CD8-positive, alpha-beta memory T cell (primary cell): ENCODE measurements around the gene KIF11. TPM values are rescaled to one million over a fixed set of nuclear protein-coding genes. Genes with fewer than 3 reads are reported as not detected.
"Not testable (repeated sequence)": the region's sequence is repeated elsewhere in the genome, so short reads cannot be mapped to it uniquely, and the experiment has no call there.

ENCODE experiments used
- CTCF ChIA-PET: fragments of 350-600 bp; sonication (Branson Sonifier 250); formaldehyde crosslinking; loops from one replicate; lab custom pipeline; 2021; ENCODE audit warnings: antibody characterized with exemption; lab: Charles Lee
- POLR2A ChIA-PET: fragments of 350-600 bp; sonication (Branson Sonifier 250); formaldehyde crosslinking; loops from one replicate; lab custom pipeline; 2021; ENCODE audit warnings: antibody characterized with exemption; lab: Charles Lee
- DNase-seq, 5 donors: peaks; one replicate each; pipeline versions ENCODE4 v3.0.0 to v3.0.0-alpha.2; 2020 to 2022; ENCODE audit warnings: mixed read lengths in 1 of 5
- H3K27ac ChIP-seq: one replicate; pipeline ENCODE4 v1.7.0; 2013; ENCODE audit warnings: low read depth, mild to moderate bottlenecking, low read length, moderate library complexity
- H3K27me3 ChIP-seq: 2 replicates; pipeline ENCODE4 v1.7.0; 2013; ENCODE audit warnings: low read length, mild to moderate bottlenecking; ENCODE audit not compliant: insufficient read depth, poor library complexity, severe bottlenecking
- H3K36me3 ChIP-seq: 2 replicates; pipeline ENCODE4 v1.7.0; 2013; ENCODE audit warnings: mild to moderate bottlenecking, low read length, moderate library complexity; ENCODE audit not compliant: insufficient read depth
- H3K4me1 ChIP-seq: 2 replicates; pipeline ENCODE4 v1.7.0; 2013; ENCODE audit warnings: mild to moderate bottlenecking, low read length, moderate library complexity; ENCODE audit not compliant: insufficient read depth
- H3K4me3 ChIP-seq: 2 replicates; pipeline ENCODE4 v1.7.0; 2013; ENCODE audit warnings: mild to moderate bottlenecking, low read length
- H3K9me3 ChIP-seq: 2 replicates; pipeline ENCODE4 v1.7.0; 2013; ENCODE audit warnings: mild to moderate bottlenecking, low read length
- H3K27ac Mint-ChIP-seq, 8 donors: one replicate each; pipeline ENCODE4 v1.8.0; 2020 to 2021; ENCODE audit warnings: mixed read lengths in 8 of 8, mild to moderate bottlenecking in 6 of 8, inconsistent platforms in 3 of 8, moderate library complexity in 3 of 8
- H3K27me3 Mint-ChIP-seq, 2 donors: one replicate each; pipeline ENCODE4 v1.8.0; 2020 to 2021; ENCODE audit warnings: mixed read lengths in 2 of 2, mild to moderate bottlenecking in 1 of 2, moderate library complexity in 1 of 2
- H3K36me3 Mint-ChIP-seq, 3 donors: one replicate each; pipeline ENCODE4 v1.8.0; 2020 to 2021; ENCODE audit warnings: mixed read lengths in 3 of 3, inconsistent platforms in 1 of 3, mild to moderate bottlenecking in 1 of 3
- H3K4me1 Mint-ChIP-seq, 3 donors: one replicate each; pipeline ENCODE4 v1.8.0; 2020 to 2021; ENCODE audit warnings: mixed read lengths in 3 of 3, inconsistent platforms in 1 of 3, mild to moderate bottlenecking in 1 of 3
- H3K4me3 Mint-ChIP-seq, 7 donors: one replicate each; pipeline ENCODE4 v1.8.0; 2020 to 2021; ENCODE audit warnings: mixed read lengths in 7 of 7, mild to moderate bottlenecking in 6 of 7, moderate library complexity in 4 of 7, inconsistent platforms in 2 of 7
- H3K9me3 Mint-ChIP-seq, 5 donors: one replicate each; pipeline ENCODE4 v1.8.0; 2020 to 2022; ENCODE audit warnings: mixed read lengths in 5 of 5, mild to moderate bottlenecking in 3 of 5, moderate library complexity in 2 of 5, inconsistent platforms in 1 of 5
- polyA plus RNA-seq: library from polyadenylated mRNA; unstranded; fragments of 300-500 nt; fragmentation: Illumina TruSeq; gene quantifications from one replicate; pipeline ENCODE4 v1.2.3, GENCODE V29; 2021
- total RNA-seq, 2 experiments: library from RNA; stranded (reverse); gene quantifications; one replicate each; pipeline ENCODE4 v1.2.3, GENCODE V29; 2021

Gene KIF11
- total and polyA plus RNA-seq, 3 experiments from 2014 or later, result 1.0 to 37.1 (median 36.2) TPM

DNA sequence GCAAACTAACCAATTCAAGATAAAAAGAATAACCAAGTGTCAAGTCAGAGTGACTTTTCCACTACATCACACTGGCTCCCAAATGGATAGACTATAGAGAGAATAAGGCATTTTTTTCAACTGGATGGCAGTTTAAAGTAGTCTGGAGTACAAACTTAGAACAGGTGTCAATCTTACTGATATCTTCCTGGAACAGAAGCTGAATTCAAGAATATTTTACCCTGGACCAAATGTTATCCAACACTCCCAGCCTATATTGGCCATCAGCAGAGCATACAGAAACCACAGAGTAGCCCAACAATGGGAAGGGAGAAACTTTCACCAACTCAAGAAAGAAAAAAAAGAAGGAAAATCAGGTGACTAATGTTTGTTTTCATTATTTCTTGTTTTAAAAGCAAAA is 30.5 kb upstream of the KIF11 start:
- H3K27ac Mint-ChIP-seq, result no peak overlapping the region
- no peak overlapping the region for H3K27ac ChIP-seq
- peaks cover 22 to 36% (median 33%) of the 10 kb centered on the region in 3 donors for H3K4me1 Mint-ChIP-seq
- H3K4me3 ChIP-seq, result no peak overlapping the region
- H3K4me3 Mint-ChIP-seq, result no peak overlapping the region
- no peaks in the 10 kb centered on the region for H3K4me1 ChIP-seq
- ChIA-PET CTCF (interaction anchor here (1.5 kb wide), 1 partner anchor 45 kb away, joined by 5 read pairs; no protein-coding TSS in a partner anchor), POLR2A (no interaction called here)
- H3K36me3 Mint-ChIP-seq, result peaks cover 19 to 52% (median 24%) of the 10 kb centered on the region in 3 donors
- no peak for DNase-seq
- no peaks in the 10 kb centered on the region for H3K9me3 Mint-ChIP-seq
- H3K27me3 ChIP-seq, result no peaks in the 10 kb centered on the region
- H3K27me3 Mint-ChIP-seq, result no peaks in the 10 kb centered on the region
- no peaks in the 10 kb centered on the region for H3K36me3 ChIP-seq
- no peaks in the 10 kb centered on the region for H3K9me3 ChIP-seq

DNA sequence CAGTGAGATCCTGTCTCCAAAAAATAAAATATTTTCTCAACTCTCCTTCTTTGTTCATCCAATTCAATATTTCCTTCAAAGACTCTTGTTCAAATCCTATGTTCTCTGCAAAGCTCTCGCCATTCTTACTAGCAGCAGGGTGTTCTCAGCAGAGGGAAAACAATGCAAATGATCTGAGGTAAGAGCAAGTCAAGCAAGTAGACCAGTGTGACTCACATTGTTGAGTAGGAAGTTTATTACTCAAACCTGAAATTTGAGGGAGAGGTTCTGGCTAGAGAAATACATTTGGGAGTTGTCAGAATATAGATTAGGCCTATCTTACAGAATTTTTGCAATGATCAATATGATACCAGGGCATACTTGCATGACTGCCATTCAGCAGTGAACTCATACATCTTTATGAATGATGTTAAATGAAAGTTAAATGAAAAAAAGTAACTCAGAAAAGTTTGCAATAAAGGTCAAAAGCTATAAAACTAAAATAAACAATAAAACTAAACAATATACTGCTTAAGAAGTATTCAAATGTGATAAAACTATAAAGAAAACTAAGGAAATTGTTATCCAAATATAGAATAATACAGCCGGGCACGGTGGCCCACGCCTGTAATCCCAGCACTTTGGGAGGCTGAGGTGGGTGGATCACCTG is 24.9 kb upstream of the KIF11 start:
- no peak for DNase-seq
- peaks cover 5% of the 10 kb centered on the region for H3K36me3 ChIP-seq
- no peaks in the 10 kb centered on the region for H3K27me3 ChIP-seq
- no peak overlapping the region for H3K4me3 Mint-ChIP-seq
- POLR2A ChIA-PET, result no interaction called here
- no peaks in the 10 kb centered on the region for H3K9me3 ChIP-seq
- H3K27ac Mint-ChIP-seq, result peak overlapping the region in 3 of 8 donors; percentile 9 to 64 (median 48)
- H3K36me3 Mint-ChIP-seq, result peaks cover 4 to 28% (median 10%) of the 10 kb centered on the region in 3 donors
- no peak overlapping the region for H3K27ac ChIP-seq
- H3K4me3 ChIP-seq, result no peak overlapping the region
- peaks cover 9% of the 10 kb centered on the region for H3K4me1 ChIP-seq
- no peaks in the 10 kb centered on the region for H3K9me3 Mint-ChIP-seq
- H3K27me3 Mint-ChIP-seq, result no peaks in the 10 kb centered on the region
- CTCF ChIA-PET, result interaction anchor here (2.8 kb wide), 1 partner anchor 51 kb away, joined by 9 read pairs; no protein-coding TSS in a partner anchor
- H3K4me1 Mint-ChIP-seq, result peaks cover 45 to 65% (median 63%) of the 10 kb centered on the region in 3 donors

DNA sequence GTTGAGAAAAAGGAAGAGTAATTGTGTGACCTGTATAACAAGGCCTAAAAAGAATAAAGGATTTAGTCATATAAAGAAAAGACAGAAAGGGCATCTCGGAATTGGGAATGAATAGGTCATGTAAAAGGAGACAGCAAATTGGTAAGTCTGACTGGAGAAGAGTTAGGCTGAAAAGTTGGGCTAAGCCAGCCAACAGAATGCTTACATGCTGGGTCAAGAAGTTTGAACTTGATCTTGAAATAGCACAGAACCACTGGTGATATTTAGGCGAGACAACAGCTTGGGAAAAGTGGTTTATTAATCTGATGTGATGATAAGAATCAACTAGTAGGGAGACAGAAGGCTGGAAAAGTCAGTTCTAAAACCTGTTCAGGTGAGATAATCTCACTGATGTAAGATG is 23.9 kb upstream of the KIF11 start:
- DNase-seq, result no peak
- peaks cover 9% of the 10 kb centered on the region for H3K4me1 ChIP-seq
- H3K36me3 ChIP-seq, result peaks cover 5% of the 10 kb centered on the region
- peaks cover 1 to 25% (median 6%) of the 10 kb centered on the region in 3 donors for H3K36me3 Mint-ChIP-seq
- peaks cover 44 to 62% (median 60%) of the 10 kb centered on the region in 3 donors for H3K4me1 Mint-ChIP-seq
- H3K27ac Mint-ChIP-seq, result peak overlapping the region in 6 of 8 donors; percentile 33 to 57 (median 50)
- H3K9me3 Mint-ChIP-seq, result no peaks in the 10 kb centered on the region
- no peak overlapping the region for H3K4me3 ChIP-seq
- no peak overlapping the region for H3K4me3 Mint-ChIP-seq
- ChIA-PET CTCF (interaction anchor here (2.8 kb wide), 1 partner anchor 52 kb away, joined by 9 read pairs; no protein-coding TSS in a partner anchor), POLR2A (no interaction called here)
- H3K27me3 Mint-ChIP-seq, result no peaks in the 10 kb centered on the region
- H3K27me3 ChIP-seq, result no peaks in the 10 kb centered on the region
- no peaks in the 10 kb centered on the region for H3K9me3 ChIP-seq
- no peak overlapping the region for H3K27ac ChIP-seq

DNA sequence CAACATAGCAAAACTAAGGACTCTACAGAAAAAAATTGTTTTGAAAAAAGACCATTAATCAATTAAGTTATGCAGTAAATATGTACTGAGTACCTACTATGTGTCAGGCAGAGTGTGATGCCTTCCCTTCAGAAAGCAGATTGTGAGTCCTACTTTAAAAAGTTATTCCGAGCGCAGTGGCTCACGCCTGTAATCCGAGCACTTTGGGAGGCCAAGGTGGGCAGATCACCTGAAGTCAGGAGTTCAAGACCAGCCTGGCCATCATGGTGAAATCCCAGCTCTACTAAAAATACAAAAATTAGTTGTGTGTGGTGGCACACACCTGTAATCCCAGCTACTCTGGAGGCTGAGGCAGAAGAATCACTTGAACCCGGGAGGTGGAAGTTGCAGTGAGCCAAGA is 23.3 kb upstream of the KIF11 start:
- H3K36me3 ChIP-seq, H3K27ac ChIP-seq, H3K9me3 Mint-ChIP-seq, DNase-seq, POLR2A ChIA-PET, H3K4me1 ChIP-seq, H3K27me3 ChIP-seq, H3K4me3 ChIP-seq, H3K9me3 ChIP-seq, H3K4me3 Mint-ChIP-seq, H3K27me3 Mint-ChIP-seq: not testable (repeated sequence)
- Mint-ChIP-seq H3K36me3 (peaks cover 0 to 28% (median 6%) of the 10 kb centered on the region in 3 donors), H3K27ac (peak overlapping the region in 3 of 8 donors; percentile 31 to 56 (median 33)), H3K4me1 (peaks cover 46 to 65% (median 60%) of the 10 kb centered on the region in 3 donors)
- CTCF ChIA-PET, result interaction anchor here (0.8 to 2.8 kb wide), 2 partner anchors 52 kb away, joined by 3 to 9 read pairs; no protein-coding TSS in a partner anchor

DNA sequence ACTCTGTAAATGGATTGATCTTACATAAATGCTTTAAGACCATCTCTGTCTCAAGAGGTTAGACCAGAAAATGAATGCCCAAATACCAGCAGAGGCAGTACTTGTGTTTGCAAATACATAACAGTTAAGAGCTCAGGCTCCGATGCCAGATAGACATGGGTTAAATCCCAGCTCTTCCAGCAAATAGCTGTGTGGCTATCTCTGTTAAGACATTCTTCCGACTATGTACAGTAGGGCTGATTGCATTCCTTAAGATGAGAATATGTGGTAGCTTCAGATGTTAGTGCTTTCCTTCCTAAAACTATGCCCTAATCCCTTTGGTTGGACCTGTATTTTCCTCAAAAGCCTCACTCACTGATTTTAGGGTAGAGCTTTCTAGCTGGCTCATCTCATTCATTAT is 21.3 kb upstream of the KIF11 start:
- H3K4me3 Mint-ChIP-seq, result peak overlapping the region in 5 of 7 donors; percentile 69 to 94 (median 90)
- Histone ChIP-seq H3K4me3 (no peak overlapping the region), H3K9me3 (no peaks in the 10 kb centered on the region), H3K27me3 (no peaks in the 10 kb centered on the region), H3K36me3 (peaks cover 5% of the 10 kb centered on the region), H3K4me1 (peaks cover 9% of the 10 kb centered on the region), H3K27ac (no peak overlapping the region)
- ChIA-PET POLR2A (no interaction called here), CTCF (interaction anchor here (1.4 to 7.8 kb wide), 3 partner anchors 20 to 272 kb away, joined by 3 to 84 read pairs (median 47); partner anchors contain the start of gene KIF11)
- peak overlapping the region in 6 of 8 donors; percentile 26 to 69 (median 44) for H3K27ac Mint-ChIP-seq
- no peak for DNase-seq
- H3K36me3 Mint-ChIP-seq, result peaks cover 0 to 19% (median 3%) of the 10 kb centered on the region in 3 donors
- no peaks in the 10 kb centered on the region for H3K27me3 Mint-ChIP-seq
- no peaks in the 10 kb centered on the region for H3K9me3 Mint-ChIP-seq
- H3K4me1 Mint-ChIP-seq, result peaks cover 44 to 59% (median 56%) of the 10 kb centered on the region in 3 donors

DNA sequence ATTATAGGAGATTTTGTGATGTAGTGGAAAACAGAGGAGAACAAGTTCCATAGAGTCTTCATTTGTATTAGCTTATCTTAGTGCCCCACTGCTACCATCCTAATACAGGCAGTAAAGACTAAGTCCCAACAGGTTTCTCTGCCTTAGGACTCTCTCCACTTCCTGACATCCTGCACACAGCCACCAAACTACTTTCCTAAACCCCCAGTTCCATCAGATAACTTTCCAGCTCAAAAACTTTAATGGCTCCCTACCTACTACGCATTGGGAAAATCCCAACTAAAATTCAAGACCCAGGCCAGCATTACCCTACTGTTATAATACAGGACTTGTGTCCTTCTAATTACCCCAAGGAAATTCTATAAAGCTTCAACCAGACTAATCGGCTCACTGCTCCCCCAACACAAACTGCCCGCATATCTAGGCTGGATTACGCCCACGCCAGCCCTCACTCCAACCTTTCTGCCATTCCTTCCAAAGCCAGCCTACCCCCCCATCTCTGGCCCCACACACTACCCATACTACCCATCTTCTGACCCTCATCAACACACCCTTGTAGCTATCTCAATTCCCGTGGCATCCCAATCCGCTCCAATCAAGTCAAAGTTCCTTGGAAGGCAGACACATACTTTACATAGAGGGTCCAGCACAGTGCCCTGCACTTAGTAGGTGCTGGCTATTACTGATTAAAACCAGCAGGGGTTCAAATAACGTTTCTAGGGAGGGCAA is 20.4 kb upstream of the KIF11 start:
- DNase-seq, result no peak
- Mint-ChIP-seq H3K27me3 (no peaks in the 10 kb centered on the region), H3K27ac (peak overlapping the region; percentile 0 to 70 (median 45)), H3K9me3 (no peaks in the 10 kb centered on the region), H3K4me3 (peak overlapping the region; percentile 69 to 95 (median 90)), H3K4me1 (peaks cover 39 to 52% (median 50%) of the 10 kb centered on the region in 3 donors), H3K36me3 (peaks cover 0 to 18% (median 3%) of the 10 kb centered on the region in 3 donors)
- Histone ChIP-seq H3K27me3 (no peaks in the 10 kb centered on the region), H3K9me3 (no peaks in the 10 kb centered on the region), H3K36me3 (peaks cover 5% of the 10 kb centered on the region), H3K4me3 (peak overlapping the region; percentile 96), H3K27ac (peak overlapping the region; percentile 90), H3K4me1 (peaks cover 9% of the 10 kb centered on the region)
- ChIA-PET CTCF (interaction anchor here (1.1 to 7.8 kb wide), 4 partner anchors 19 to 271 kb away, joined by 3 to 84 read pairs (median 25); partner anchors contain the start of gene KIF11), POLR2A (interaction anchor here (0.7 to 3.3 kb wide), 3 partner anchors 19 to 56 kb away, joined by 3 to 46 read pairs (median 10); partner anchors contain the start of gene KIF11)

DNA sequence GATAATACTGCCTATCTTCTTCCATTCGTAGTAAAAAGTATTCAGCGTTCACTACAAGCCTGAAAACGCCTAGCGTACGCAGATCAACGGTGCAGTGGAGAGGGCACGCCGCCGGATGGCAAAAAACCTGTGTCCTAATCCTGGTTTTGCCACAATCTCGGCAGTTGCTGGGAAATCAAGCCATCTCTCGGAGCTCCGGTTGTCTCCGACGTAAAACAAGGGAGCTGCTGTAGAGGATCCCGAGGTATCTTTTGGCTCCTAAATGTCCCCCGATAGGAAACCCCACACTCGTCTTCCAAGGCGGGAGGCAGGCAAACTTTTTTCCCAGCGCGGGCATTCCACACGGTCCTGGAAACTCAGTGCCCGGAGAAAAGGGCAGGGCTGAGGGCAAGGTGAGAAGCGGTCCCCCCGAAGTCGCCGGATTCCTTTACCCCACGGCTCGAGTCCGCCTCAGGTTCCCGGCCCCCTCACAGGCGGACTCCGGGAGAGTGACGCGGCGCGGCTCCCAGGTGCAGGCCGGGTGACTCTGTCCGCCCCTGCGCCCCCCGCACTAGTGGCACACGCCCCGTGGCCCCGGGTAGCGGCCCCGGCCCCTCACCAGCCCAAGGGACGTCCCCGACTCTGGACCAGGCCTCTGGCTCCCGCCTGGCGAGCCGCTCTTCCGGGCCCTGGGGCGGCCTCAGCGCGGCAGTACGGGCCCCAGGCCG is 19.7 kb upstream of the KIF11 start:
- Mint-ChIP-seq H3K4me1 (peaks cover 34 to 46% (median 44%) of the 10 kb centered on the region in 3 donors), H3K27ac (peak overlapping the region; percentile 5 to 87 (median 56)), H3K27me3 (no peaks in the 10 kb centered on the region), H3K9me3 (no peaks in the 10 kb centered on the region), H3K36me3 (peaks cover 0 to 14% (median 3%) of the 10 kb centered on the region in 3 donors), H3K4me3 (peak overlapping the region; percentile 69 to 95 (median 90))
- POLR2A ChIA-PET, result interaction anchor here (0.7 to 3.3 kb wide), 3 partner anchors 18 to 56 kb away, joined by 3 to 46 read pairs (median 10); partner anchors contain the start of gene KIF11
- CTCF ChIA-PET, result interaction anchor here (1.0 to 7.8 kb wide), 14 partner anchors 12 to 269 kb away, joined by 3 to 84 read pairs (median 6); partner anchors contain the start of gene KIF11
- Histone ChIP-seq H3K36me3 (peaks cover 5% of the 10 kb centered on the region), H3K27ac (peak overlapping the region; percentile 90), H3K9me3 (no peaks in the 10 kb centered on the region), H3K4me1 (peaks cover 9% of the 10 kb centered on the region), H3K4me3 (peak overlapping the region; percentile 96), H3K27me3 (no peaks in the 10 kb centered on the region)
- DNase-seq, result peak in 2 of 5 donors; percentile 11 to 37
